ENCODE data around the gene DDB1. TPM values are rescaled to one million over a fixed set of nuclear protein-coding genes. Genes with fewer than 3 reads are reported as not detected.
A peak's percentile ranks its signal among the peaks of the same experiment; 100 is the strongest.

Gene DDB1
- total and polyA plus RNA-seq, 2 of the 13 experiments (the other 11 are each of a cell fraction or from before 2014, with no cell fraction given), result 217 to 266 TPM

DNA sequence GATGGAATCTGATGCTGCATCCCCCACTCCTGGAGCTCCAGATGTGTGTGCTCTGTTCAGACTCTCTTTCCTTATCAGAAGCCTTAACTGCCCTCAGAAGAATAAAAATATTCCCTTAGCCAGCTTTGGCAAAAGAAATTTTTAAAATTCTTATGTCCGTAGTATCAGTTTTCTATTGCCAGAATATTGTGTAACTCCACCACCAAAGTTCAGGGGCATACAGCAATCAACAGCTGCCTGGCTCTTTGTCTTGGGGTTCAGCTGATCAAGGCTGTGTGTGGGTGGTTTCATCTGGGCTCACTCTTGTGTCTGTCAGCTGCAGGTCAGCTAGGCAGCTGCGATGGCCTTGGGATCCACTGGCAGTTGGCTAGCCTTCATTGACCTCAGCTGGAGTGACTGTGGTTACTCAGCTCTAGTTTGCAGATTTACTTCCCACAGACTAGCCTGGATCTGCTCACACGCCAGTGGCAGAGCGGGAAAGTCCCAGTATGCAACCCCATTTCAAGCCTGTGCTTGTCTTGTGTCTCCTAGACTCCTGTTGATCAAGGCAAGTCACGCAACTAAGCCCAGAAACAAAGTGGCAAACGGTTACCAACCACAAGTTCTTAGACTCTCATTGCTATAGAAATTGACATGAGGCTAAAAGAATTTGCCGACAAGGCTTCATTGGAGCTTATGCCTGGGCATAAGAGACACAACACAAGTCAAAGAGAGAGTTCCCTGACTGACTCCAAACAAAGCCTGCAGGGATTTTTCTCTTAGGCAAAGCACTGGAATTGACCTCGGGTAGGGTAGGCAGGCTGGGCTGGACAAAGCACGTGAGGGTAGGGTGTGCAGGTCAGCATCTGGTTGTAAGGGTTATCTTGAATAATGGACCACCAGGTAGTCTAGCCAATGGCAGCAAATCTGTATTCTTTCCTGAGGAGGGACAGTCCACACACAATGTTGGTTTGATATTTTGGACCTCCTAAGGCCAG, 36.8 kb upstream of the DDB1 start (continued):
- TF ChIP-seq, protein P1, sequence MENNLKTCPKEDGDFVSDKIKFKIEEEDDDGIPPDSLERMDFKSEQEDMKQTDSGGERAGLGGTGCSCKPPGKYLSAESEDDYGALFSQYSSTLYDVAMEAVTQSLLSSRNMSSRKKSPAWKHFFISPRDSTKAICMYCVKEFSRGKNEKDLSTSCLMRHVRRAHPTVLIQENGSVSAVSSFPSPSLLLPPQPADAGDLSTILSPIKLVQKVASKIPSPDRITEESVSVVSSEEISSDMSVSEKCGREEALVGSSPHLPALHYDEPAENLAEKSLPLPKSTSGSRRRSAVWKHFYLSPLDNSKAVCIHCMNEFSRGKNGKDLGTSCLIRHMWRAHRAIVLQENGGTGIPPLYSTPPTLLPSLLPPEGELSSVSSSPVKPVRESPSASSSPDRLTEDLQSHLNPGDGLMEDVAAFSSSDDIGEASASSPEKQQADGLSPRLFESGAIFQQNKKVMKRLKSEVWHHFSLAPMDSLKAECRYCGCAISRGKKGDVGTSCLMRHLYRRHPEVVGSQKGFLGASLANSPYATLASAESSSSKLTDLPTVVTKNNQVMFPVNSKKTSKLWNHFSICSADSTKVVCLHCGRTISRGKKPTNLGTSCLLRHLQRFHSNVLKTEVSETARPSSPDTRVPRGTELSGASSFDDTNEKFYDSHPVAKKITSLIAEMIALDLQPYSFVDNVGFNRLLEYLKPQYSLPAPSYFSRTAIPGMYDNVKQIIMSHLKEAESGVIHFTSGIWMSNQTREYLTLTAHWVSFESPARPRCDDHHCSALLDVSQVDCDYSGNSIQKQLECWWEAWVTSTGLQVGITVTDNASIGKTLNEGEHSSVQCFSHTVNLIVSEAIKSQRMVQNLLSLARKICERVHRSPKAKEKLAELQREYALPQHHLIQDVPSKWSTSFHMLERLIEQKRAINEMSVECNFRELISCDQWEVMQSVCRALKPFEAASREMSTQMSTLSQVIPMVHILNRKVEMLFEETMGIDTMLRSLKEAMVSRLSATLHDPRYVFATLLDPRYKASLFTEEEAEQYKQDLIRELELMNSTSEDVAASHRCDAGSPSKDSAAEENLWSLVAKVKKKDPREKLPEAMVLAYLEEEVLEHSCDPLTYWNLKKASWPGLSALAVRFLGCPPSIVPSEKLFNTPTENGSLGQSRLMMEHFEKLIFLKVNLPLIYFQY (CRISPR knock-in tag; IDR thresholded peaks at IDR 0.05; ENCODE audit: borderline replicate concordance), result 0 out of 2 replicates have a peak, but pooled peaks have one; percentile 30
- TF ChIP-seq, protein P2, sequence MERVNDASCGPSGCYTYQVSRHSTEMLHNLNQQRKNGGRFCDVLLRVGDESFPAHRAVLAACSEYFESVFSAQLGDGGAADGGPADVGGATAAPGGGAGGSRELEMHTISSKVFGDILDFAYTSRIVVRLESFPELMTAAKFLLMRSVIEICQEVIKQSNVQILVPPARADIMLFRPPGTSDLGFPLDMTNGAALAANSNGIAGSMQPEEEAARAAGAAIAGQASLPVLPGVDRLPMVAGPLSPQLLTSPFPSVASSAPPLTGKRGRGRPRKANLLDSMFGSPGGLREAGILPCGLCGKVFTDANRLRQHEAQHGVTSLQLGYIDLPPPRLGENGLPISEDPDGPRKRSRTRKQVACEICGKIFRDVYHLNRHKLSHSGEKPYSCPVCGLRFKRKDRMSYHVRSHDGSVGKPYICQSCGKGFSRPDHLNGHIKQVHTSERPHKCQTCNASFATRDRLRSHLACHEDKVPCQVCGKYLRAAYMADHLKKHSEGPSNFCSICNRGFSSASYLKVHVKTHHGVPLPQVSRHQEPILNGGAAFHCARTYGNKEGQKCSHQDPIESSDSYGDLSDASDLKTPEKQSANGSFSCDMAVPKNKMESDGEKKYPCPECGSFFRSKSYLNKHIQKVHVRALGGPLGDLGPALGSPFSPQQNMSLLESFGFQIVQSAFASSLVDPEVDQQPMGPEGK (CRISPR knock-in tag; IDR thresholded peaks at IDR 0.05), result peak; percentile 10; the same call in 1 of the 2 replicates
- TF ChIP-seq TCF12 (IDR thresholded peaks at IDR 0.05), result no peak
- peak; percentile 67; the same call in 1 of the 2 replicates for TF ChIP-seq TCF12 (CRISPR knock-in tag; IDR thresholded peaks at IDR 0.05)
- 0 out of 2 replicates have a peak, but pooled peaks have one; percentile 59 for TF ChIP-seq ZNF451 (CRISPR knock-in tag; IDR thresholded peaks at IDR 0.05)
- TF ChIP-seq, protein P3, sequence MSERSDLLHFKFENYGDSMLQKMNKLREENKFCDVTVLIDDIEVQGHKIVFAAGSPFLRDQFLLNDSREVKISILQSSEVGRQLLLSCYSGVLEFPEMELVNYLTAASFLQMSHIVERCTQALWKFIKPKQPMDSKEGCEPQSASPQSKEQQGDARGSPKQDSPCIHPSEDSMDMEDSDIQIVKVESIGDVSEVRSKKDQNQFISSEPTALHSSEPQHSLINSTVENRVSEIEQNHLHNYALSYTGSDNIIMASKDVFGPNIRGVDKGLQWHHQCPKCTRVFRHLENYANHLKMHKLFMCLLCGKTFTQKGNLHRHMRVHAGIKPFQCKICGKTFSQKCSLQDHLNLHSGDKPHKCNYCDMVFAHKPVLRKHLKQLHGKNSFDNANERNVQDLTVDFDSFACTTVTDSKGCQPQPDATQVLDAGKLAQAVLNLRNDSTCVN (CRISPR knock-in tag; IDR thresholded peaks at IDR 0.05; ENCODE audit: borderline replicate concordance), result 0 out of 2 replicates have a peak, but pooled peaks have one; percentile 19
- TF ChIP-seq, protein P4, sequence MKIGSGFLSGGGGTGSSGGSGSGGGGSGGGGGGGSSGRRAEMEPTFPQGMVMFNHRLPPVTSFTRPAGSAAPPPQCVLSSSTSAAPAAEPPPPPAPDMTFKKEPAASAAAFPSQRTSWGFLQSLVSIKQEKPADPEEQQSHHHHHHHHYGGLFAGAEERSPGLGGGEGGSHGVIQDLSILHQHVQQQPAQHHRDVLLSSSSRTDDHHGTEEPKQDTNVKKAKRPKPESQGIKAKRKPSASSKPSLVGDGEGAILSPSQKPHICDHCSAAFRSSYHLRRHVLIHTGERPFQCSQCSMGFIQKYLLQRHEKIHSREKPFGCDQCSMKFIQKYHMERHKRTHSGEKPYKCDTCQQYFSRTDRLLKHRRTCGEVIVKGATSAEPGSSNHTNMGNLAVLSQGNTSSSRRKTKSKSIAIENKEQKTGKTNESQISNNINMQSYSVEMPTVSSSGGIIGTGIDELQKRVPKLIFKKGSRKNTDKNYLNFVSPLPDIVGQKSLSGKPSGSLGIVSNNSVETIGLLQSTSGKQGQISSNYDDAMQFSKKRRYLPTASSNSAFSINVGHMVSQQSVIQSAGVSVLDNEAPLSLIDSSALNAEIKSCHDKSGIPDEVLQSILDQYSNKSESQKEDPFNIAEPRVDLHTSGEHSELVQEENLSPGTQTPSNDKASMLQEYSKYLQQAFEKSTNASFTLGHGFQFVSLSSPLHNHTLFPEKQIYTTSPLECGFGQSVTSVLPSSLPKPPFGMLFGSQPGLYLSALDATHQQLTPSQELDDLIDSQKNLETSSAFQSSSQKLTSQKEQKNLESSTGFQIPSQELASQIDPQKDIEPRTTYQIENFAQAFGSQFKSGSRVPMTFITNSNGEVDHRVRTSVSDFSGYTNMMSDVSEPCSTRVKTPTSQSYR (CRISPR knock-in tag; IDR thresholded peaks at IDR 0.05; ENCODE audit: borderline replicate concordance), result no peak
- TF ChIP-seq, protein P5, sequence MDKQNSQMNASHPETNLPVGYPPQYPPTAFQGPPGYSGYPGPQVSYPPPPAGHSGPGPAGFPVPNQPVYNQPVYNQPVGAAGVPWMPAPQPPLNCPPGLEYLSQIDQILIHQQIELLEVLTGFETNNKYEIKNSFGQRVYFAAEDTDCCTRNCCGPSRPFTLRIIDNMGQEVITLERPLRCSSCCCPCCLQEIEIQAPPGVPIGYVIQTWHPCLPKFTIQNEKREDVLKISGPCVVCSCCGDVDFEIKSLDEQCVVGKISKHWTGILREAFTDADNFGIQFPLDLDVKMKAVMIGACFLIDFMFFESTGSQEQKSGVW (CRISPR knock-in tag; IDR thresholded peaks at IDR 0.05; ENCODE audit: borderline replicate concordance), result no peak
- TF ChIP-seq KMT2B (CRISPR knock-in tag; IDR thresholded peaks at IDR 0.05), result no peak
- TF ChIP-seq ZNF501 (CRISPR knock-in tag; IDR thresholded peaks at IDR 0.05), result peak; percentile 36; the same call in 1 of the 2 replicates
- TF ChIP-seq HOXA5 (CRISPR knock-in tag; IDR thresholded peaks at IDR 0.05), result peak; percentile 39; the same call in 1 of the 2 replicates
- TF ChIP-seq ZSCAN20 (CRISPR knock-in tag; IDR thresholded peaks at IDR 0.05; ENCODE audit: borderline replicate concordance), result no peak
- TF ChIP-seq HDAC1 (CRISPR knock-in tag; IDR thresholded peaks at IDR 0.05), result peak; percentile 71
- TF ChIP-seq ZNF292 (CRISPR knock-in tag; IDR thresholded peaks at IDR 0.05; ENCODE audit: borderline replicate concordance, low read depth), result peak; percentile 79; the same call in 1 of the 2 replicates
- TF ChIP-seq ZNF256 (CRISPR knock-in tag; conservative IDR thresholded peaks at IDR 0.05), result no peak
- TF ChIP-seq ZNF556 (CRISPR knock-in tag; IDR thresholded peaks at IDR 0.05; ENCODE audit: borderline replicate concordance), result no peak
